Endothelial cell of umbilical vein (primary cell): Measurements from ENCODE around the gene LPIN1. TPM values are rescaled to one million over a fixed set of nuclear protein-coding genes. Genes with fewer than 3 reads are reported as not detected.

ENCODE experiments used
- BruUV-seq: library from RNA; stranded (reverse); fragments of 400-500 nt; replicated peaks from 2 replicates; lab custom pipeline; 2021; lab: Mats Ljungman, UMichigan
- CTCF ChIA-PET: fragments of 300-600, 350-600 bp; sonication (Branson Sonifier 250); formaldehyde crosslinking; loops from one replicate; lab custom pipeline; 2021; ENCODE audit warnings: antibody characterized with exemption, inconsistent platforms; lab: Charles Lee
- POLR2A ChIA-PET: fragments of 300-600, 350-600 bp; sonication (Branson Sonifier 250); formaldehyde crosslinking; loops from one replicate; lab custom pipeline; 2021; ENCODE audit warnings: antibody characterized with exemption, inconsistent platforms; lab: Charles Lee
- DNase-seq: peaks from one replicate; pipeline ENCODE4 v3.0.0-alpha.2; 2011; ENCODE audit warnings: low read depth, low spot score
- FAIRE-seq: peaks from 2 replicates; lab custom pipeline; 2011; peaks lifted over from hg19 to GRCh38; lab: Jason Lieb, UNC
- H2AFZ ChIP-seq: 2 replicates; pipeline ENCODE4 v1.6.0; 2012; ENCODE audit warnings: low read depth, low read length, control low read depth, inconsistent platforms
- H3K27ac ChIP-seq: 2 replicates; pipeline ENCODE4 v1.5.1; 2011; ENCODE audit warnings: low read depth, mild to moderate bottlenecking, control low read depth, low read length, moderate library complexity; ENCODE audit not compliant: insufficient read depth
- H3K27me3 ChIP-seq, 2 experiments: 2 replicates each; pipeline versions ENCODE4 v1.6.0 to v1.6.1; 2011; ENCODE audit warnings: low read length in 2 of 2, mixed read lengths in 1 of 2; ENCODE audit not compliant: control insufficient read depth in 2 of 2, insufficient read depth in 2 of 2
- H3K36me3 ChIP-seq, 2 experiments: 2 replicates in 1 of 2; 3 replicates in 1 of 2; pipeline ENCODE4 v1.5.1; 2011; ENCODE audit warnings: low read length in 2 of 2, mild to moderate bottlenecking in 1 of 2, moderate library complexity in 1 of 2; ENCODE audit not compliant: control insufficient read depth in 2 of 2, insufficient read depth in 2 of 2; ENCODE audit errors: extremely low read depth in 1 of 2
- H3K4me1 ChIP-seq: 3 replicates; pipeline ENCODE4 v1.5.1; 2011; ENCODE audit warnings: mild to moderate bottlenecking, low read length; ENCODE audit not compliant: control insufficient read depth, insufficient read depth; ENCODE audit errors: extremely low read depth
- H3K4me2 ChIP-seq: 2 replicates; pipeline ENCODE4 v1.6.1; 2011; ENCODE audit warnings: low read length, control low read depth, mixed read lengths; ENCODE audit not compliant: insufficient read depth
- H3K4me3 ChIP-seq, 3 experiments: fragments of 200-600 bp in 1 of 3; sonication (generic), shearing (Covaris generic) in 1 of 3; replicated peaks in 1 of 3; 2 replicates each; pipeline ENCODE4 v1.5.1; 2011 to 2016; ENCODE audit warnings: control low read depth in 3 of 3, low read length in 3 of 3, mild to moderate bottlenecking in 2 of 3, inconsistent platforms in 1 of 3, low read depth in 1 of 3, moderate library complexity in 1 of 3; ENCODE audit not compliant: insufficient read depth in 1 of 3
- H3K79me2 ChIP-seq: 2 replicates; pipeline ENCODE4 v1.6.0; 2012; ENCODE audit warnings: low read length, inconsistent platforms; ENCODE audit not compliant: control insufficient read depth, insufficient read depth
- H3K9ac ChIP-seq: replicated peaks from 2 replicates; pipeline ENCODE3; 2011; ENCODE audit warnings: low read length, control low read depth; ENCODE audit not compliant: insufficient read depth; ENCODE audit errors: extremely low read depth
- H3K9me1 ChIP-seq: replicated peaks from 3 replicates; pipeline ENCODE4 v1.6.0; 2011; ENCODE audit warnings: mild to moderate bottlenecking, low read length; ENCODE audit not compliant: control insufficient read depth, insufficient read depth; ENCODE audit errors: extremely low read depth
- H3K9me3 ChIP-seq: replicated peaks from 2 replicates; pipeline ENCODE4 v1.5.1; 2012; ENCODE audit warnings: low read length, inconsistent platforms; ENCODE audit not compliant: control insufficient read depth, insufficient read depth
- H4K20me1 ChIP-seq: replicated peaks from 2 replicates; pipeline ENCODE3; 2011; ENCODE audit warnings: mild to moderate bottlenecking, low read length; ENCODE audit not compliant: control insufficient read depth, insufficient read depth; ENCODE audit errors: extremely low read depth
- EZH2 ChIP-seq: IDR thresholded peaks from 2 replicates; pipeline ENCODE4 v1.6.1; 2012; ENCODE audit warnings: borderline replicate concordance, low read depth, mild to moderate bottlenecking, moderate library complexity, low read length, inconsistent platforms; ENCODE audit not compliant: severe bottlenecking
- FOS ChIP-seq: IDR thresholded peaks from 2 replicates; pipeline ENCODE4 v1.6.1; 2011; ENCODE audit warnings: mild to moderate bottlenecking, low read length, moderate library complexity, borderline replicate concordance; ENCODE audit not compliant: insufficient read depth
- GATA2 ChIP-seq: IDR thresholded peaks from 2 replicates; pipeline ENCODE4 v1.7.0; 2011; ENCODE audit warnings: low read depth, mild to moderate bottlenecking, moderate library complexity, mixed read lengths, low read length; ENCODE audit not compliant: insufficient read length, insufficient read depth
- JUN ChIP-seq: IDR thresholded peaks from 2 replicates; pipeline ENCODE4 v1.6.1; 2011; ENCODE audit warnings: borderline replicate concordance, low read depth; ENCODE audit not compliant: insufficient read length, insufficient read depth
- MYC ChIP-seq: IDR thresholded peaks from one replicate; pipeline ENCODE4 v1.6.1; 2011; ENCODE audit warnings: mild to moderate bottlenecking, low read depth, low read length
- POLR2A ChIP-seq: IDR thresholded peaks from 2 replicates; pipeline ENCODE4 v1.6.1; 2012; ENCODE audit warnings: low read depth, mild to moderate bottlenecking, control low read depth, low read length
- POLR2AphosphoS5 ChIP-seq: IDR thresholded peaks from 2 replicates; pipeline ENCODE4 v1.6.1; 2012; ENCODE audit warnings: low read depth, mild to moderate bottlenecking, control low read depth, low read length, moderate library complexity; ENCODE audit not compliant: insufficient read depth
- dilution Hi-C: fragments of 300-500 bp; cut with MboI; formaldehyde crosslinking; loops from one replicate; pipeline ENCODE4 v1.15.0; 2019; ENCODE audit warnings: low sequenced_read_pairs; ENCODE audit not compliant: extremely low pct_ligation_motif_present
- intact Hi-C: fragments of 100-400 bp; cut with micrococcal nuclease; formaldehyde crosslinking; loops from one replicate; pipeline ENCODE4 v1.10.0; 2022
- polyA plus RNA-seq, 4 experiments: library from polyadenylated mRNA; depleted of rRNA in 3 of 4; stranded (reverse) in 3 of 4; unstranded in 1 of 4; fragments of >200 nt; gene quantifications; 2 replicates each; pipeline versions ENCODE4 v1.2.1 to v1.2.3, GENCODE V29; 2011 to 2012; ENCODE audit warnings: missing spikeins in 1 of 4
- total RNA-seq: library from RNA; stranded (reverse); gene quantifications from 2 replicates; pipeline ENCODE4 v1.2.3, GENCODE V29; 2021
- TF ChIP-seq, protein P1 (sequence below): IDR thresholded peaks from 2 replicates; pipeline ENCODE4 v1.6.1; 2011; ENCODE audit not compliant: insufficient read depth, insufficient read length
- TF ChIP-seq, protein P2 (sequence below), 2 donors: IDR thresholded peaks; 1 replicate in 1 of 2; 2 replicates in 1 of 2; pipeline ENCODE4 v1.5.1; 2011; ENCODE audit warnings: low read length in 2 of 2, mild to moderate bottlenecking in 2 of 2, moderate library complexity in 2 of 2, control low read depth in 1 of 2, inconsistent platforms in 1 of 2, low read depth in 1 of 2; ENCODE audit not compliant: insufficient read depth in 1 of 2; ENCODE audit errors: extremely low read depth in 1 of 2

Gene LPIN1
- total and polyA plus RNA-seq, 2 donors (not counting 3 experiments of a cell fraction or from before 2014, with no cell fraction given), result 26.6 to 80.4 TPM

DNA sequence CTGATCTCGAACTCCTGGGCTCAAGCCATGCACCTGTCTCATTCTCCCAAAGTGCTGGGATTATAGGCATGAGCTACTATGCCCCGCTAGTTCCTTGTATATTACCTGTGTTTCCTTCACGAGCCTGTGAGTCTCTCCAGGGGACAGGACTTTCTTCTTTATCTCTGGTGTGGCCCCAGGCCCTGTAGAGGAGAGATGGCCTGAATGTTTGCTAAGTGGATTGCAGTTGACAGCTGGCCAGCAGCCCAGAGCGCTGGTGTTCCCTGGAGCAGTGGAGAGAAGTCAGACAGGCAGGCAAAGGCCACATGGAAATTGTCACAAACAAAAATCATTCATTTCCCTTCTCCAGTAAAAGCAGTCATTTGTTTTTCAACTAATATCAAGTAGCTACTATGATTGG, 17.9 kb downstream of the LPIN1 start:
- dilution Hi-C loops, result loop anchor here (10.0 kb wide), 1 partner anchor 70 kb away; no protein-coding TSS in a partner anchor
- intact Hi-C loops, result no loop called here
- H3K36me3 ChIP-seq, result peaks cover 15 to 16% of the 10 kb centered on the region in 2 experiments
- peaks cover 5% of the 10 kb centered on the region for H3K4me1 ChIP-seq
- H3K9me3 ChIP-seq, result no peaks in the 10 kb centered on the region
- H3K4me3 ChIP-seq, result no peak overlapping the region
- H2AFZ ChIP-seq, result no peak overlapping the region
- H3K9ac ChIP-seq, result no peak overlapping the region
- H3K79me2 ChIP-seq, result peaks cover 43% of the 10 kb centered on the region
- FAIRE-seq, result no peak
- ChIA-PET CTCF (interaction anchor here (1.1 to 1.7 kb wide), 3 partner anchors 14 to 20 kb away, joined by 4 to 6 read pairs (median 4); no protein-coding TSS in a partner anchor), POLR2A (no interaction called here)
- no peaks in the 10 kb centered on the region for H3K9me1 ChIP-seq
- no peaks in the 10 kb centered on the region for H3K27me3 ChIP-seq
- TF ChIP-seq, protein P1, sequence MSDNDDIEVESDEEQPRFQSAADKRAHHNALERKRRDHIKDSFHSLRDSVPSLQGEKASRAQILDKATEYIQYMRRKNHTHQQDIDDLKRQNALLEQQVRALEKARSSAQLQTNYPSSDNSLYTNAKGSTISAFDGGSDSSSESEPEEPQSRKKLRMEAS, result no peak
- TF ChIP-seq, protein P2, sequence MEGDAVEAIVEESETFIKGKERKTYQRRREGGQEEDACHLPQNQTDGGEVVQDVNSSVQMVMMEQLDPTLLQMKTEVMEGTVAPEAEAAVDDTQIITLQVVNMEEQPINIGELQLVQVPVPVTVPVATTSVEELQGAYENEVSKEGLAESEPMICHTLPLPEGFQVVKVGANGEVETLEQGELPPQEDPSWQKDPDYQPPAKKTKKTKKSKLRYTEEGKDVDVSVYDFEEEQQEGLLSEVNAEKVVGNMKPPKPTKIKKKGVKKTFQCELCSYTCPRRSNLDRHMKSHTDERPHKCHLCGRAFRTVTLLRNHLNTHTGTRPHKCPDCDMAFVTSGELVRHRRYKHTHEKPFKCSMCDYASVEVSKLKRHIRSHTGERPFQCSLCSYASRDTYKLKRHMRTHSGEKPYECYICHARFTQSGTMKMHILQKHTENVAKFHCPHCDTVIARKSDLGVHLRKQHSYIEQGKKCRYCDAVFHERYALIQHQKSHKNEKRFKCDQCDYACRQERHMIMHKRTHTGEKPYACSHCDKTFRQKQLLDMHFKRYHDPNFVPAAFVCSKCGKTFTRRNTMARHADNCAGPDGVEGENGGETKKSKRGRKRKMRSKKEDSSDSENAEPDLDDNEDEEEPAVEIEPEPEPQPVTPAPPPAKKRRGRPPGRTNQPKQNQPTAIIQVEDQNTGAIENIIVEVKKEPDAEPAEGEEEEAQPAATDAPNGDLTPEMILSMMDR (IDR thresholded peaks at IDR 0.05; ENCODE audit: extremely low read depth in 1 of 2, insufficient read depth in 1 of 2, low read depth in 1 of 2, low read length in 2 of 2), result no peak
- TF ChIP-seq FOS (no peak), GATA2 (no peak), POLR2A (no peak), POLR2AphosphoS5 (no peak), JUN (no peak), MYC (no peak), EZH2 (no peak)
- no peak overlapping the region for H3K4me2 ChIP-seq
- BruUV-seq, result no TSS peak
- no peak for DNase-seq
- H3K27ac ChIP-seq, result no peak overlapping the region
- H4K20me1 ChIP-seq, result no peaks in the 10 kb centered on the region
